DLD1 (cell line): ENCODE measurements around the gene RARS2.
"Not testable (repeated sequence)": the region's sequence is repeated elsewhere in the genome, so short reads cannot be mapped to it uniquely, and the experiment has no call there.

Source experiments
- in situ Hi-C: cut with HindIII; loops from 2 replicates; pipeline ENCODE4 v1.10.0; 2017; ENCODE audit warnings: low sequenced_read_pairs

RARS2 gene

DNA sequence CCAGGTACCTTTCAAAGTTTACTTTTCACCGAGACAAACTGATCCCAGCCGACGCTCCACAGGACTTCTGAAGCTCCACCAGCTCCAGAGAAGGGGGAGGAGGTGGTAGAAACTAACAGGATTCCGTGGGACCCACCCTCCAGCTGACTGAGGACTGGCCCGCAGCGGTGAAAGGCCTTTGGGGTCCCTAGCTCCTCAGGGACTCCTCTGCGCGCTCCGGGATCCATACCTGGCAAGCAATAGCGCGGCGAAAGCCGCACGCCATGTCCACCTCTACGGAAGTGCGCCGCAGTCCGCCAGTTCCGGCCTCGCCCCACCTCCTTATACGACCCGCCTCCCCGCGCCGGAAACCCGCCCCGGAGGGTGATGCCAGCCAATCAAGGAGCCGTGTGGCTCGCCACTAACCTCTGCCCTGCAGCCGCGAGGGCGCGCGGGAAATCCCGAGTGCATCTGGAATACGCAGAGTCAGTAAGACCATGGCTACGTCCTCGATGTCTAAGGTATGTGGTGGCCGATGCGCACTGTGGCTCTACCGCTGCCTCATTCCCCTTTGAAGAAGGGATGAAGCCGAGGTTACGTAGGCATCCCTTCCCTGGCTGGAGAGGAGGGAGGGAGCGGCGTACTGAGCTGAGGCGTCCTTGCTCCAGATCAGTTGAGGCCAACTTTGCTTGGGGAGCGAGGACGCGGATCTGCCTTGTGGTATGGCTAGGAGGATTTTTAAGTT is at the start of gene RARS2, which contains the start of gene ORC3:
Gene RARS2 (minus strand): TSS at position 295 of the 724 bp plus-strand sequence. CDS start 30 bp downstream, at position 265.
Gene ORC3 (plus strand): TSS at position 443 of the 724 bp plus-strand sequence. CDS start 34 bp downstream, at position 477.
- in situ Hi-C loops: no loop called here

- in situ Hi-C loops: no loop called here
Measured at GRCh38 chr6:87639373-87639772, 49.6 kb upstream of the RARS2 start.

GRCh38 chr6:87637106-87637505 is 47.3 kb upstream of the RARS2 start:
- in situ Hi-C loops: no loop called here

GRCh38 chr6:87636315-87636714 is 46.5 kb upstream of the RARS2 start:
- in situ Hi-C loops: no loop called here

DNA sequence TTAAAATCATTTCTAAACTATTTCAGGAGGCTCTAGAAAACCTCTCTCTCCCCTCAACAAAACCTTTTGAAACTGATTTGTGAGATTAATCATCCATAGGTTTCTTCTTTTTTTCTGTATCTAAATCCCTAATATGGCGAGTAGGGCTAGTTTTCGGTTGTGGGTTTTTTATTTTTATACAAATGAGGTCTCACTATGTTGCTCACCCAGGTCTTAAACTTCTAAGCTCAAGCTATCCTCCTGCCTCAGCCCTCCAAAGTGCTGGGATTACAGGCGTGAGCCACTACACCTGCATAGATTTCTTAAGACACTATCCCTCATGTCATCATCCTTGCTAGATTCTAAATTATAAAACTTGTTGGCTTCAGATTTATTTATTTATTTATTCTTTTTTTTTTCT is 44.1 kb upstream of the RARS2 start:
- in situ Hi-C loops: no loop called here

DNA sequence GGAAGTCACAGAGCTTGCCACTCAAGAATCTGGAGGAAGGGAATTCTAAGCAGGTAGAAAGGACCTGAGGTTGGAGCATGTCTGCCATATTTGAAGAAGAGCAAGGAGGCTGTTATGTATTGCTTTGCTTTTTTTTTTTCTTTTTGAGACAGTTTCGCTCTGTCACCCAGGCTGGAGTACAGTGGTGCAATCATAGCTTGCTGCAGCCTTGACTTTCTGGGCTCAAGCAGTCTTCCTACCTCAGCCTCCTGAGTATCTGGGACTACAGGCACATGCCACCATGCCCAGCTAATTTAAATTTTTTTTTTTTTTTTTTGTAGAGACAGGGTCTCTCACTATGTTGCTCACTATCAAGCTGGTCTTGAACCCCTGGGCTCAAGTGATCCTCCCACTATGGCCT is 41.0 kb upstream of the RARS2 start:
- in situ Hi-C loops: no loop called here

GRCh38 chr6:87628881-87629280 is 39.1 kb upstream of the RARS2 start:
- in situ Hi-C loops: no loop called here

GRCh38 chr6:87628424-87628823 is 38.6 kb upstream of the RARS2 start:
- in situ Hi-C loops: no loop called here

DNA sequence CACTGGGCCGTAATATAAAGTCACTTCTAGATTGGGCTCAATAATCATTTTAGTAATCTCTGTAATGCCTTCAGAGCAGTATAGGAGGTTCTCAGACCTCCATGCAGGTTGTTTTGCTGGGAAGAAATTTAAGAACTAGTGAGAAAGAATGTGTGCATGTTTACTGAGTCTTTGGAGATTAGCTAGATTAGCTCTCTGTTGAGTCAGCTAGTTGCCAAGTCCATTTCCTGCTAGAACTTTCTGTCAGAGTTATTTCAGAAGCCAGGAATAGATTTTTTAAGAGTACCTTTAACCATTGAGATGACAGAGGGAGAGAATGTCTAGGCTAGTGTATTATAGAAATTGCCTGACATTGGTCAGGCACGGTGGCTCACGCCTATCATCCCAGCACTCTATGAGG is 33.5 kb upstream of the RARS2 start:
- in situ Hi-C loops: no loop called here

- in situ Hi-C loops: no loop called here
Measured at GRCh38 chr6:87618531-87618930, 28.7 kb upstream of the RARS2 start.

DNA sequence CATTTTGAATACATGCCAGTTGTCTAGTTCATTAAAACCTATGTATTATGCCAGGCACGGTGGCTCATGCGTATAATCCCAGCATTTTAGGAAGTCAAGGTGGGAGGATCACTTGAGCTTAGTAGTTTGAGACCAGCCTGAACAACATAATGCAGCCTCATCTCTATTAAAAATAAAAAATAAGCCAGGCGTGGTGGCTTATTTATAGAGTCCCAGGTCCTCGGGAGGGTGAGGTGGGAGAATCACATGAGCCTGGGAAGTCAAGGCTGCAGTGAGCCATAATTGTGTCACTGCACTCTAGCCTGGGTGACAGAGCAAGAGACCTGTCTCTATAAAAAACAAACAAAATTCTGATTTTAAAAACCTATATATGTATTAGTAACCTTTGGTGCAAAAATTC is 27.6 kb upstream of the RARS2 start:
- in situ Hi-C loops: no loop called here

DNA sequence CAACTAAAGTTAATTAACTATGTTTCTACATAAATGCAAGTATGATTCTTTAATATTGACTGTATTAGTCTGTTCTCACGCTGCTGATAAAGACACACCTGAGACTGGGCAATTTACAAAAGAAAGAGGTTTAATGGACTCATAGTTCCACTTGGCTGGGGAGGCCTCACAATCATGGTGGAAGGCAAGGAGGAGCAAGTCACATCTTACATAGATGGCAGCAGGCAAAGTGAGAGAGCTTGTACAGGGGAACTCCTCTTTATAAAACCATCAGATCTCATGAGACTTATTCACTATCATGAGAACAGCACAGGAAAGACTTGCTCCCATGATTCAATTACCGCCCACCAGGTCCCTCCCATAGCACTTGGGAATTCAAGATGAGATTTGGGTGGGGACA is 23.2 kb upstream of the RARS2 start:
- in situ Hi-C loops: not testable (repeated sequence)

DNA sequence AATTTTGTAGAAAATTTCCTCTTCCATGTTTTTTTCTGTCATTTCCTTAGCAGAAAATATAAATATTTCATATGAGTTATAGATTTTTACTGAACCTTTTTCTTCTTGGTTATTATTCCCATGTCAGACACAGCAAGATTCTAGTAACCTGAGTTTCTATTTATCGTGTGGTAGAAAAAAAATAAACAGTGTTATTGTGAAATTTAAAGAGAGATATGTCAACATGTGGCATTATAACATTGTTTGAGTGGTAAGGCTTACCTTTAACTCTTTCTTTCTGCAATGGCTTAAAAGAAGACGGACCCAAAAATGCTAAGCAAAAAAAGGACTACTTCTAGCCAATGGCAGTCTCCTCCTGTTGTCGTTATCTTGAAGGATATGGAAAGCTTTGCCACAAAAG is 19.0 kb upstream of the RARS2 start:
- in situ Hi-C loops: no loop called here

DNA sequence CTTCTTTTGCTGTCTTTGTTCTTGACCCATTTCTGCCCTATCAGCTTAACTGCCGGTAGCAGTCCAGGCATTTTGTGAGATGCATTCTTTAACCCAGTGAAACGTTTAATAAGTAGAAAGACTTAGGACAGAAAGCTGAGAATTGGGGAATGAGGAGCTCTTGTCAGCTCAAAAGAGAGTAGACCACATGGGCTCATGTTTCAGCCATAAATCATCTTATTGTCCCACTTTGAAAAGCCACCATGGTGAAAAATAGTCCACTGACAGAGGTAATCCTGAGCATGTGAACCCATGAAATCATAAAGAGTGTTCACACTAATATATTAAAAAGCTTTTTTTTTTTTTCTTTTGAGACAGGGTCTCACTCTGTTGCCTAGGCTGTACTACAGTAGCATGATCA is 16.4 kb upstream of the RARS2 start:
- in situ Hi-C loops: no loop called here

GRCh38 chr6:87600576-87600975 is 10.8 kb upstream of the RARS2 start:
- in situ Hi-C loops: no loop called here

- in situ Hi-C loops: no loop called here
Measured at GRCh38 chr6:87590990-87591389, 1.2 kb upstream of the RARS2 start.

DNA sequence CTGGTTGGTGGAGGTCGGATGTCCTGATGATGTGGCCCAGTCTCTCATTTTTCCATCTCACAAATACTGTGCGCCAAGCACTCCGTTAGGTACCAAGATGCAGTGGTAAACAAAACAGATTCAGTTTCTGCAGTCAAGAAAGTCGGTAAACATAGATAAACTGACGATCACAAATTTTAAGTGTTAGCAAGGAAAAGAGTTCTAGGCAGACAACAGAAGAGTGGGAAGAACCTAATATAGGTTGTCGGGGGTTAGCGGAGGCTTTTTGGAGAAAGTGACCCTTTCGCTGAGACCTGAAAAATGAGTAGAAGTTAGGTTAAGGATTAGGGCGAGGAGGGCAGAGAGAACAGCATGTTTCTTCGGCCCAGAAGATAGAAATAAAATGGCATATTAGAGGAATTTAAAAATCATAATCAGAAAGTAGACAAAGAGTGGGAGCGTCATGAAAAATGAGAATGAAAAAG is 662 bp upstream of the RARS2 start:
- in situ Hi-C loops: no loop called here

- in situ Hi-C loops: no loop called here
Measured at GRCh38 chr6:87588756-87589407, 905 bp downstream of the RARS2 start.

- in situ Hi-C loops: no loop called here
Measured at GRCh38 chr6:87586371-87587077, 3.3 kb downstream of the RARS2 start.

DNA sequence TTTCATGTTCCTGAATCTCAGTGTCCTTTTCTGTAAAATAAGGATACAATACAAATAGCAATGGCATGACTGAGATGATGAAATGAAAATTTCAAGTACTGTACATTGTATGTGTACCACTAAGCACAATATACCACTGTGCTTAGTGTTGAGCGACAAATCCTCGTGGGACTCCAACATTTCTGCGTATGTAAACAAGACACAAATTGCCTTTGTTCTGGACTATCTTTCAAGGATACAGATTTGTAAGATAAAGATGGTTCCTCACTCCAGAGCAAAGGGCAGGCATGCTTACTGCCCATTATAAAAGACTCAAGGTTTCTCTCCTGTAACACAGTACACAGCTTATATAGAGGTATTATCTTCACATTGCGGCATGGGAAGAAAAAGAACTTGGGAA is 6.0 kb downstream of the RARS2 start:
- in situ Hi-C loops: no loop called here

DNA sequence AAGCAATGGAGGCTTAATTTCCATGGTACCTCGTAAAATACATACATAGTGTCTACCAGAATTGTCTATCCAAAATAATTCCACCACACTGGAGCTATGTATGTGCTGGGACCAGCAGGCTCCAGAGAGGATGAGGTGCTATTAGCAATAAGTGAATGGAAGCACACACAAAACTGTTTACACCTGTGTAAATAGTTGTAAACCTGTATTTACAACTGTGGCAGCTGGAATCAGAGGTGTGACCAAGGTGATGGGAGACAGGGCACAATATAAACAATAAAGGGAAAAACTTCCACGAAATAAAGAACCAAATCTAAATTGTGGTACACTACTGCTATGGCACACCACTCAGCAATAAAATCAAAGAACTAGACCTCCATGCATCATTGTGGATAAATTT is 14.4 kb downstream of the RARS2 start:
- in situ Hi-C loops: no loop called here
